Tibial artery (tissue), 4 donors: ENCODE results near the gene ORM2.

Source experiments
- DNase-seq, 2 donors: peaks; one replicate each; pipeline ENCODE4 v3.0.0-alpha.2; 2019
- H3K27ac ChIP-seq, 2 donors: fragments of 200-600 bp; sonication (generic) in 1 of 2; 1 replicate in 1 of 2; 2 replicates in 1 of 2; pipeline ENCODE4 v1.5.1; 2018 to 2019; ENCODE audit warnings: mild to moderate bottlenecking in 1 of 2
- H3K27me3 ChIP-seq, 2 donors: fragments of 200-600 bp; sonication (generic) in 1 of 2; one replicate each; pipeline versions ENCODE4 v1.5.1 to v1.6.0; 2016 to 2019
- H3K36me3 ChIP-seq, 3 donors: fragments of 200-600 bp; sonication (generic) in 2 of 3; one replicate each; pipeline ENCODE4 v1.5.1; 2016 to 2019; ENCODE audit warnings: mild to moderate bottlenecking in 2 of 3
- H3K4me1 ChIP-seq, 4 donors: fragments of 200-600 bp; sonication (generic) in 2 of 4; 1 replicate in 3 of 4; 2 replicates in 1 of 4; pipeline ENCODE4 v1.5.1; 2016 to 2019
- H3K4me3 ChIP-seq, 2 donors: fragments of 200-600 bp; sonication (generic) in 1 of 2; 1 replicate in 1 of 2; 2 replicates in 1 of 2; pipeline ENCODE4 v1.5.1; 2018 to 2019; ENCODE audit warnings: mild to moderate bottlenecking in 2 of 2
- H3K9me3 ChIP-seq, 3 donors: fragments of 200-600 bp; sonication (generic) in 1 of 3; one replicate each; pipeline ENCODE4 v1.5.1; 2016 to 2019
- CTCF ChIP-seq, 2 experiments: fragments of 200-600 bp in 1 of 2; fragments of 450-650 bp in 1 of 2; IDR thresholded peaks; one replicate each; pipeline ENCODE4 v1.5.1; 2017 to 2019; ENCODE audit warnings: antibody characterized with exemption in 2 of 2, mild to moderate bottlenecking in 1 of 2, moderate library complexity in 1 of 2
- intact Hi-C: fragments of 100-400 bp; cut with DNase I; formaldehyde crosslinking; loops from one replicate; pipeline ENCODE4 v1.15.0; 2023; ENCODE audit warnings: low total_unique reads

ORM2 gene

GRCh38 chr9:114375386-114376175 is 45.9 kb downstream of the ORM2 start:
- Histone ChIP-seq H3K4me3 (no peak overlapping the region), H3K36me3 (peaks cover 22 to 88% (median 78%) of the 10 kb centered on the region in 3 donors), H3K27ac (no peak overlapping the region), H3K9me3 (no peaks in the 10 kb centered on the region), H3K27me3 (no peaks in the 10 kb centered on the region), H3K4me1 (peaks cover 0 to 25% (median 17%) of the 10 kb centered on the region in 4 donors)
- TF ChIP-seq CTCF (IDR thresholded peaks at IDR 0.05), result no peak
- no peak for DNase-seq
- intact Hi-C loops, result no loop called here

GRCh38 chr9:114376586-114377445 is 47.1 kb downstream of the ORM2 start:
- H3K36me3 ChIP-seq, result peaks cover 18 to 82% (median 68%) of the 10 kb centered on the region in 3 donors
- intact Hi-C loops, result no loop called here
- no peak overlapping the region for H3K4me3 ChIP-seq
- H3K9me3 ChIP-seq, result no peaks in the 10 kb centered on the region
- no peak overlapping the region for H3K27ac ChIP-seq
- no peaks in the 10 kb centered on the region for H3K27me3 ChIP-seq
- TF ChIP-seq CTCF (IDR thresholded peaks at IDR 0.05), result no peak
- DNase-seq, result no peak
- peaks cover 0 to 35% (median 17%) of the 10 kb centered on the region in 4 donors for H3K4me1 ChIP-seq

DNA sequence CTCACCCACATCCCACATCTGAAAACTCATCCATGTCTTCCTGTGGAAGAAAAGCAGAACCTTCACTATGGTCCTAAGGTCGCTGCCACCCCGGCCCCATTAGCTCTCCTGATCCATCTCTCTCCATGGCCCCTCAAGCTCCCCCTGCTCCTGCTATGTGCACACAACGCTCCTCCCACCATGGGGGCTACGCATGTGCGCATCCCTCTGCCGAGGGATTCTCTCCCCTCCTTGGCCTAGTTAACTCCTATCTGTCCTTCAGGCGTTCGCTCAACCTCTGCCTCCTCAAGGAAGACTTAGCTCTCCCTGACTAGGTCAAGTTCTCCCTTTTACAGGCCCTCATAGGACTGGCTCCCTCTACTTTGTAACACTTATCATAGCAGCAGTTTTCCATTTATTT is 48.3 kb downstream of the ORM2 start:
- peaks cover 16 to 70% (median 65%) of the 10 kb centered on the region in 3 donors for H3K36me3 ChIP-seq
- H3K4me1 ChIP-seq, result peaks cover 0 to 37% (median 21%) of the 10 kb centered on the region in 4 donors

GRCh38 chr9:114378883-114379282 is 49.2 kb downstream of the ORM2 start:
- Histone ChIP-seq H3K27me3 (no peaks in the 10 kb centered on the region), H3K4me3 (no peak overlapping the region), H3K36me3 (peaks cover 12 to 62% (median 56%) of the 10 kb centered on the region in 3 donors), H3K4me1 (peaks cover 3 to 45% (median 29%) of the 10 kb centered on the region in 4 donors), H3K27ac (no peak overlapping the region), H3K9me3 (no peaks in the 10 kb centered on the region)
- DNase-seq, result no peak
- no peak for TF ChIP-seq CTCF (IDR thresholded peaks at IDR 0.05)
- intact Hi-C loops, result no loop called here

More for the DNA sequence above, 48.3 kb downstream of the ORM2 start:
- no peak for DNase-seq
- no peaks in the 10 kb centered on the region for H3K27me3 ChIP-seq
- H3K4me3 ChIP-seq, result no peak overlapping the region
- H3K27ac ChIP-seq, result no peak overlapping the region
- H3K9me3 ChIP-seq, result no peaks in the 10 kb centered on the region
- TF ChIP-seq CTCF (IDR thresholded peaks at IDR 0.05), result no peak
- intact Hi-C loops, result no loop called here
